ENCODE data around the gene TRMT10A.
"Not testable (repeated sequence)": the region's sequence is repeated elsewhere in the genome, so short reads cannot be mapped to it uniquely, and the experiment has no call there.

Gene TRMT10A

GRCh38 chr4:99571883-99572282 is 8.0 kb upstream of the TRMT10A start:
- H3K27ac ChIP-seq: no peak overlapping the region
- DNase-seq (ENCODE audit: low read depth, low spot score): no peak

GRCh38 chr4:99564921-99565320 is 1.1 kb upstream of the TRMT10A start:
- DNase-seq (ENCODE audit: low read depth, low spot score): no peak

DNA sequence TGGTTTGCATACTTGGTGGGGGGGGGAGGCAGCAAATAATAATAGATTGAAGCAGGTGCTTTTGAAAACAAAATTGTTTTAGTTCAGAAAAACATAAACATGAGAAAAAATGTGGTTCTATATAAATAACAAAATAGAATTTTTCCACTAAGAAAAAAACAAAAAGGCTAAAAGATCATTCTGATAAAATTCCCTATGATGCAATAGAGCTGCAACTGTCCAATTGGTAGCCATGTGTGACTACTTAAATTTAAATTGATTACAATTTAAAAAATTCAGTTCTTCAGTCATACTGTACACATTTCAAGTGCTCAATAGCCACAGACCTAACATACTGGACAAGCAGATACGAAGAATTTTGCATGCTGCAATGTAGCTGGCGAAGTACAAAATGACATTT is 11.0 kb downstream of the TRMT10A start:
- no peak overlapping the region for H3K27ac ChIP-seq
- DNase-seq (ENCODE audit: low read depth, low spot score): no peak

More at GRCh38 chr4:99564921-99565320, 1.1 kb upstream of the TRMT10A start:
- H3K27ac ChIP-seq: no peak overlapping the region

DNA sequence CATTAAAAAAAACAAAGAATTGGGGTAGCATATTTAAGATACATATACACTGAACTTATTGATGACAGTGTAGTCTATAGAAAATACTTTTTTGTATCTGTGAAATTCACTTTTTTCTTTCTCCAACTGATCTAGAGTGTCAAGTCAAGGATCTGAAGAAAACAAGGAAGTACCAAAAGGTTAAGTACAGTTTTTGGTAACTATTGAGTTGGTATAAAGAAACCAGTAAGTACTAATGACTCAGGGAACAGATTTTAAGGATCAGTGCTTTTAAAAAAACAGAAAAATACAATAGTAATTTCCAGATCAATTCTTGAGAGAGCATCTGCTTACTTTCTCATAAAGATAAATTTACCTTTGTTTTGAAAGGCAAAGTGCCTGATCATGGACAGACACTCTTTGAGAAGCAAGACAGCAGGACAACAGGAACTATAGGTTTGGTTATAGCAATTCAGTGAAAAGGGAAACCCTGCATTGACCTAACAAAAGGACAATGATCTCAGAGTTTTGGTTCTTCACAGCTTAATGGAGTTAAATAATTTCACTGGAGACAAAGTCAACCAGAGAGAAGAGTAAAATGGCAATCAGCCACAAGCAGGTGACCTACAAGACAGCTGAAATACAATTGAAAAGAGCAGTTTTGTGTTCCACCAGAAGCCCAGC is 23.4 kb downstream of the TRMT10A start:
- no peak for DNase-seq (ENCODE audit: low read depth, low spot score)

DNA sequence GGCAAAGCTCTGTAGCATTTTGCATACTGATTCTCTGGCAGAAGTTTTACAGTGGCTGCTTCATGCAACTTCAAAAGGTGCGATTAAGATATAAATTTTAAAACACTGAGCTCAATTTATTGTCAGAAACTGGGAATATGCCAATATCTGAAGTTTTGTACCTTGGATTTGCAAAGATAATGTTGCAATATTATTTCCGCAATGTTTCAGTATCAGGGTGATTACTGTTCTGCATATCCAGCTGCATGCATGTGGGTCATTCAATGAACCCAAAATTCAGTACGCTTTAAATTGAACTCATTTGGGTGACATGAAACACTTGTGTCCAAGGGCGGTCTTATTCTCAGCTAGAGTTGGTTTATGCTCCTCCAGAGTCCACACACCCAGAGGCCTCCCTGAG is 26.2 kb downstream of the TRMT10A start:
- no peak overlapping the region for H3K27ac ChIP-seq
- no peak for DNase-seq (ENCODE audit: low read depth, low spot score)

More for the DNA sequence above, 23.4 kb downstream of the TRMT10A start:
- H3K27ac ChIP-seq: no peak overlapping the region

- DNase-seq (ENCODE audit: low read depth, low spot score): no peak
- no peak overlapping the region for H3K27ac ChIP-seq
These were observed 27.0 kb downstream of the TRMT10A start for GRCh38 chr4:99536848-99537247.

- no peak for DNase-seq (ENCODE audit: low read depth, low spot score)
- H3K27ac ChIP-seq: no peak overlapping the region
These were observed 27.6 kb downstream of the TRMT10A start for GRCh38 chr4:99536271-99536670.

DNA sequence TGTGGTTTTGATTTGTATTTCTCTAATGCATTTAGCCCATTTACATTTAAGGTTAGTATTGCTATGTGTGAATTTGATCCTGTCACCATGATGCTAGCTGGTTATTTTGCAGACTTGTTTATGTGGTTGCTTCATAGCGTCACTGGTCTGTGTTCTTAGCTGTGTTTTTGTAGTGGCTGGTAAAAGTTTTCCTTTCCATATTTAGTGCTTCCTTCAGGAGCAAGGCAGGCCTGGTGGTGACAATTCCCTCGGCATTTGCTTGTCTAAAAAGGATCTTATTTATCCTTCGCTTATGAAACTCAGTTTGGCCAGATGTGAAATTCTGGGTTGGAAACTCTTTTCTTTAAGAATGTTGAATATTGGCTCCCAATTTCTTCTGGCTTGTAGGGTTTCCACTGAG is 29.1 kb downstream of the TRMT10A start:
- not testable (repeated sequence) for H3K27ac ChIP-seq; DNase-seq (ENCODE audit: low read depth, low spot score)

GRCh38 chr4:99529956-99530355 is 33.9 kb downstream of the TRMT10A start:
- no peak for DNase-seq (ENCODE audit: low read depth, low spot score)
- no peak overlapping the region for H3K27ac ChIP-seq

GRCh38 chr4:99529228-99529627 is 34.6 kb downstream of the TRMT10A start:
- DNase-seq (ENCODE audit: low read depth, low spot score): no peak
- H3K27ac ChIP-seq: peak overlapping the region; percentile 11

- DNase-seq (ENCODE audit: low read depth, low spot score): no peak
- no peak overlapping the region for H3K27ac ChIP-seq
These were observed 45.1 kb downstream of the TRMT10A start for GRCh38 chr4:99518601-99519295.

DNA sequence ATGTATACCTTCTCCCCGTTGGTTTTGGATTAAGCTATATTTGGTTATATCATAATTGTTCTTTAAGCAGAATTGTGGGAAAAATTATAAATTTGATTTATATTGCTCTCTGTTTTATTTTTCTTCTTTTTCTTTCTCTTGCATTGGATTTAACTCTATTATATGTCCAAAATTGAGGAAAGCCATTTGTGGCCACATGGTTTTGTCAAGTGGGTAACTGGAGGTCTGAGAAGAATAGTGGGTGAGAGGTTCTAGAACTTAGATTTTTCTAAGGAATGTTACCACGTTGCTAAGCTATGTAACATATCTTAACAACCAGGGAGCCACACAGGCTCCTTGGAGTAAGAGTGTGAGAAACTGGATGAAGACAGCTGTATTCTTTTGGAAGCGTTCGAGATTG is 53.1 kb downstream of the TRMT10A start, which contains the start of gene C4orf17:
Gene C4orf17, plus strand, starts transcription at position 301 of the 400 bp plus-strand sequence. CDS start 2,061 bp downstream, outside the sequence.
- no peak for DNase-seq (ENCODE audit: low read depth, low spot score)
- H3K27ac ChIP-seq: no peak within 1 kb of the TSS

GRCh38 chr4:99507762-99508161 is 56.1 kb downstream of the TRMT10A start:
- peak; percentile 27 for DNase-seq (ENCODE audit: low read depth, low spot score)

GRCh38 chr4:99507349-99507748 is 56.5 kb downstream of the TRMT10A start:
- DNase-seq (ENCODE audit: low read depth, low spot score): no peak
- H3K27ac ChIP-seq: peak overlapping the region; percentile 1

More at GRCh38 chr4:99507762-99508161, 56.1 kb downstream of the TRMT10A start:
- H3K27ac ChIP-seq: peak overlapping the region; percentile 1

GRCh38 chr4:99506781-99507180 is 57.1 kb downstream of the TRMT10A start:
- no peak for DNase-seq (ENCODE audit: low read depth, low spot score)
- no peak overlapping the region for H3K27ac ChIP-seq

DNA sequence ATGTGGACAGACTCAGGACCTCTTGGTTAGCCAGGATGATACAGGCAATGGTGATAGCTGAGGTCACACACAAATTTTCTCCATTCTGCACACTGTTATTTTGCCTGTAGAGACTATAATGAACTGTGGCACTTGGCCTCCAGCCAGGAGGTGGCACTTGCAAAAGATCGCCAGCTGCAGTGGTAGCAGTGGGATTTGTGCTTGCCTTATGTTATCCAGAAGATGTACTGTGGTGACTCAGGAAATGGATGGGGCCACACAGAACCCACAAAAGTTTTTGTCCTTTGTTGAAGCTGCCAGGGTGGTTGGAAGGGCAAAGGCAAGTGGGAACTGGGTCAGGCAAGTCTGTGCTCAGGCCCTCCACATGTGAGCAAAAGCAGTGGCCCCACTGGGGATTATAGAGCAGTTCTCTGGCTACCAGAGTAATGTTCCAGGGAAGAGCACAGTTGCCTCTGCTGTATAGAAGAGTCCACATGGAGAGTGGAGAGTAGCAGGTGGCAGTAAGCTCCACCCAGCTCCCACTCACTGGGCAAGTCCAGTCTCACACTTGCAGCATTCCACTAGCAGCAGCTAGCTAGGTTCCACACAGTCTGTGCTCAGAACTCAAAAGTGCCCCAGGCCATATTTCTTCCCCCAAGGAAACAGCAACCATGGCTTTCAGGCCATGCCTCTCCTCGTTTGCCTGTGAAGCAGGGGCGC is 58.9 kb downstream of the TRMT10A start:
- no peak for DNase-seq (ENCODE audit: low read depth, low spot score)
- no peak overlapping the region for H3K27ac ChIP-seq
